Activated CD4-positive, CD25-positive, alpha-beta regulatory T cell treated with anti-CD3 and anti-CD28 coated beads, Interleukin-2, amount 50 U/mL, for 72 hours (primary cell): ENCODE results near the gene OTP.

Experiments
- DNase-seq: peaks from one replicate; pipeline ENCODE4 v3.0.0; 2021

The OTP gene

GRCh38 chr5:77637998-77638762, at the start of gene OTP:
Gene OTP, minus strand, starts transcription at chr5:77638713. Its CDS starts 164 bp downstream, at chr5:77638549.
- no peak for DNase-seq

- no peak for DNase-seq
These were observed 44.7 kb upstream of the OTP start for GRCh38 chr5:77683171-77683732.

- no peak for DNase-seq
These were observed 32.0 kb upstream of the OTP start for GRCh38 chr5:77670526-77670925.

- no peak for DNase-seq
These were observed 31.2 kb upstream of the OTP start for GRCh38 chr5:77669677-77670076.

- no peak for DNase-seq
These were observed 24.8 kb upstream of the OTP start for GRCh38 chr5:77663090-77663863.

- DNase-seq, result no peak
These were observed 24.1 kb upstream of the OTP start for GRCh38 chr5:77662635-77663034.

GRCh38 chr5:77658662-77659061, 20.1 kb upstream of the OTP start:
- DNase-seq, result no peak

GRCh38 chr5:77651343-77651742, 12.8 kb upstream of the OTP start:
- DNase-seq, result no peak

- no peak for DNase-seq
These were observed 12.2 kb upstream of the OTP start for GRCh38 chr5:77650686-77651085.

GRCh38 chr5:77649776-77650175, 11.3 kb upstream of the OTP start:
- no peak for DNase-seq

GRCh38 chr5:77645995-77646639, 7.6 kb upstream of the OTP start:
- DNase-seq, result no peak

GRCh38 chr5:77645158-77645994, 6.9 kb upstream of the OTP start:
- DNase-seq, result peak; percentile 53

GRCh38 chr5:77644371-77645157, 6.1 kb upstream of the OTP start:
- no peak for DNase-seq

GRCh38 chr5:77643654-77644370, 5.3 kb upstream of the OTP start:
- DNase-seq, result no peak

- DNase-seq, result no peak
These were observed 4.5 kb upstream of the OTP start for GRCh38 chr5:77642738-77643653.

- no peak for DNase-seq
These were observed 3.6 kb upstream of the OTP start for GRCh38 chr5:77641963-77642737.

- no peak for DNase-seq
These were observed 3.0 kb upstream of the OTP start for GRCh38 chr5:77641397-77641943.

- DNase-seq, result no peak
These were observed 2.3 kb upstream of the OTP start for GRCh38 chr5:77640589-77641396.
